Immature natural killer cell (primary cell): ENCODE results near the gene EEIG1. TPM values are rescaled to one million over a fixed set of nuclear protein-coding genes. Genes with fewer than 3 reads are reported as not detected.

Source experiments
- DNase-seq, 3 donors: peaks; one replicate each; pipeline ENCODE4 v3.0.0; 2022; ENCODE audit warnings: mixed read lengths in 1 of 3
- H3K27ac Mint-ChIP-seq, 6 donors: one replicate each; pipeline ENCODE4 v1.8.0; 2020; ENCODE audit warnings: mixed read lengths in 6 of 6, mild to moderate bottlenecking in 5 of 6, inconsistent platforms in 4 of 6, moderate library complexity in 3 of 6
- H3K27me3 Mint-ChIP-seq, 3 donors: one replicate each; pipeline ENCODE4 v1.8.0; 2020 to 2021; ENCODE audit warnings: low read depth in 3 of 3, mild to moderate bottlenecking in 3 of 3, mixed read lengths in 3 of 3, moderate library complexity in 3 of 3, inconsistent platforms in 1 of 3
- H3K36me3 Mint-ChIP-seq, 3 donors: one replicate each; pipeline ENCODE4 v1.8.0; 2020; ENCODE audit warnings: mixed read lengths in 3 of 3, inconsistent platforms in 2 of 3, mild to moderate bottlenecking in 2 of 3
- H3K4me1 Mint-ChIP-seq, 2 donors: one replicate each; pipeline ENCODE4 v1.8.0; 2020; ENCODE audit warnings: inconsistent platforms in 2 of 2, mild to moderate bottlenecking in 2 of 2, mixed read lengths in 2 of 2, moderate library complexity in 1 of 2
- H3K4me3 Mint-ChIP-seq, 5 donors: one replicate each; pipeline ENCODE4 v1.8.0; 2020; ENCODE audit warnings: mild to moderate bottlenecking in 5 of 5, mixed read lengths in 5 of 5, inconsistent platforms in 3 of 5, moderate library complexity in 3 of 5
- H3K9me3 Mint-ChIP-seq, 6 donors: one replicate each; pipeline ENCODE4 v1.8.0; 2020; ENCODE audit warnings: mild to moderate bottlenecking in 6 of 6, mixed read lengths in 6 of 6, inconsistent platforms in 4 of 6, moderate library complexity in 3 of 6
- polyA plus RNA-seq, 3 donors: library from polyadenylated mRNA; unstranded; fragments of 300-500 nt; fragmentation: Illumina TruSeq; gene quantifications; one replicate each; pipeline ENCODE4 v1.2.3, GENCODE V29; 2021

EEIG1 gene
- polyA plus RNA-seq, 3 donors from 2014 or later = 7.6 to 19.6 (median 14.7) TPM

DNA sequence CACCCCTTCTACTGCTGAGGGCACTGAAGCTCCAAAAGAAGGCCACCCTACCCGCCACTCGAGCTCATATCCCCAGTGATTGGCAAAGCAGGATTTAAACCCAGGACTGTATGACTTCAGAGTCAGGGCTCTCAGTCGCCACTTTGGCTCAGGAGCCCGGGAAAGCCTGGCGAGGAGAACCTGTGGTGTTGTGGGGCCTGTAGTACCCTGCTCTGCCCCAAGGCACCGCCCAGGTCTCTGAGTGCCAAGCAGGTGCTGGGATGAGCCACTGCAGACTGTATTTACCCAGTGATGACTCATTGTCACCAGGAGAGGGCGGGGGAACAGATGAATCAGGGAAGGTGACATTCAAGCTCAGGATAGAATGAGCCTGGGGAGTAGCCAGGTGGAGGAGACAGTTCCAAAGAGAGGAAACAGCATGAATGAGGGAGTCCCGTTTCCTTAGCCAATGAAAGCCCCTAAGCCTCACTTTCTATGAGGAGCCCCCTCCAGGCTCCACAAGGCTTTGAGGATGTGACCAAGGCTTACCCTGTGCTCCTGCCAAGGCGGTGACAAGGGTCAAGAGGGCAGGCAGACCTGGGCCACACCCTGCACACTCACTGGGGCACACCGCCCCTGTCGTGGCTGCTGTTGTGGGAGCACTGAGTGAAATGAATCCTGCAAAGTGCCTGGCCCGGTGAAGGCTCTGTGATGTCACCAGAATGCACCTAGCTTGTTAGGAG is 25.3 kb downstream of the EEIG1 start:
- H3K4me1 Mint-ChIP-seq = peaks cover 9 to 10% of the 10 kb centered on the region in 2 donors
- peak overlapping the region in 1 of 6 donors; percentile 29 for H3K27ac Mint-ChIP-seq
- no peak overlapping the region for H3K4me3 Mint-ChIP-seq
- peak in 1 of 3 donors; percentile 39 for DNase-seq
- H3K36me3 Mint-ChIP-seq = peaks cover 0 to 4% (median 0%) of the 10 kb centered on the region in 3 donors
- no peaks in the 10 kb centered on the region for H3K9me3 Mint-ChIP-seq
- no peaks in the 10 kb centered on the region for H3K27me3 Mint-ChIP-seq

DNA sequence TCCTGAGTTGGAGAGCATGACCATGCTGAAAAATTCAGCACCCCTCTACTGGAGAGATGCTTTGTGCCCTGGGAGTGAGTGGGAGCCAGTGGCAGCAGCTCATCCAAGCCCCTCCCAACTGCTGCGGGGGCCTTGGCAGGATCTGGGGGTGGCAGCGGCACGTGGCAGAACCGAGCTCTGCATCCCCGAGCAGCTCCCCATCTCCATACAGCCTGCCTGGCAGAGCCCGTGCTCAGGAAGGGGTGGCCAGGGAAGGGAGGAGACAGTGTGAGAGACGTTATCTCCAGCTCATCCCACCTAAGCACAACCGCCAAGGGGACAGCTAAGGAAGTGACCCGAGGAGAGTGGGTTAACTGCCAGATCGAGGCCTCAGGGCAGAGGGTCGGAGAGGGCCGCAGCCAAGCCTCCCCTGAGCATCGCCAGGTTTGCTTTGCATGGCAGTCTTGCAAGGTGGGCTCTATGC is 25.9 kb downstream of the EEIG1 start:
- Mint-ChIP-seq H3K27me3 (no peaks in the 10 kb centered on the region), H3K9me3 (no peaks in the 10 kb centered on the region), H3K4me1 (peaks cover 6 to 9% of the 10 kb centered on the region in 2 donors), H3K4me3 (no peak overlapping the region), H3K36me3 (peaks cover 0 to 2% (median 0%) of the 10 kb centered on the region in 3 donors), H3K27ac (no peak overlapping the region)
- DNase-seq = no peak

DNA sequence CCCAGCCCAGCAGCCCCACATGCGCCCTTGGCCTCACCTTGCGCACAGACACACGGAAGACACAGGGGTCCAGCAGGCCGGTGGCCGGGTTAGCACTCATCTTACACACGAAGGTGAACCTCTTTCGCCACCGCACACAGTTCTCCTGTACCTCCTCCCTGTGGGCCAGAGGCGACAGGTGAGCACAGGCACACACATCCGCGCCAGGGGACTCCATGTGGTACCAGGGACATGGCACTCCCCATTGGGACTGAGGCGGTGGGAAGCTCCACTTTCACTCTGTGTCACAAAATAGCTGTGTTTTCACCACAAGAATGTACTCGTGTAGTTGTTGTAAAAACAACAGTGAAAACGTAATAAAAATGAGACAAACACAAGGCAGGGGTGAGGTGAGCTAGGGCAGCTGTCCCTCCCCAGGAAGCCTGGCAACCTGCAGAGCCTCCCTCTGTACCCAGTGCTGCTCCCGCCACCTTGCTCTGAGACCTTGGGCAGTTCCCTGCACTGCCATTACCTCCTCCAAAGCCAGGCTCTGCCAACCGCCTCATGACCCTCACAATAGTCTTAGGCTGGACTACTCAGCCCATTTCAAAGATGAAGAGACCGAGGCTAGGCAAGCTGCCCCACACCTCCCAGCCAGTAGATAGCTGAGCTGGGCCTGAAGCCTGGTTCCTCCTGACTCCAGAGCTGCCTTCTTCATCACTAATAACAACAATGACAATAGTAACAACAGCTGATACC is 26.9 kb downstream of the EEIG1 start:
- Mint-ChIP-seq H3K36me3 (no peaks in the 10 kb centered on the region), H3K27me3 (no peaks in the 10 kb centered on the region), H3K27ac (no peak overlapping the region), H3K9me3 (no peaks in the 10 kb centered on the region), H3K4me3 (no peak overlapping the region), H3K4me1 (peaks cover 4 to 9% of the 10 kb centered on the region in 2 donors)
- no peak for DNase-seq

DNA sequence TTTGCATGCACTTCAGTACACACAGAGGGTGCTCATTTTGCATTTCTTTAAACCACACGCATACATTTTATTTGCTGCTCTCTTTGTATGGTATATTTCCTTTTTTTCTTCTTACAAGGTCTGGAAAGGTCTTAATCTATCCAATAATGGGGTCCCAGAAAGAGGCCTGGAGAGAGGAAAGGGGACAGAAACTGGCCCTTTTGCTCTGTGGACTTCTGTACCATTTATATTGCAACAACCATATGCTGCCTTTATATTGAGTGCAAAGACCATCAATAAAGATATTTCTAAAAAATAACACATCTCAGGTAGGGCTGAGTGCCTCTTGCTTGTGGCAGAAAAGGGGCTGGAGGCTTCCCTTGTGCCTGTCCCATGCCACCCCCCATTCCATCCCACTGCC is 27.6 kb downstream of the EEIG1 start:
- DNase-seq = no peak
- Mint-ChIP-seq H3K4me3 (no peak overlapping the region), H3K27ac (no peak overlapping the region), H3K36me3 (no peaks in the 10 kb centered on the region), H3K27me3 (no peaks in the 10 kb centered on the region), H3K9me3 (no peaks in the 10 kb centered on the region), H3K4me1 (peaks cover 6 to 9% of the 10 kb centered on the region in 2 donors)

DNA sequence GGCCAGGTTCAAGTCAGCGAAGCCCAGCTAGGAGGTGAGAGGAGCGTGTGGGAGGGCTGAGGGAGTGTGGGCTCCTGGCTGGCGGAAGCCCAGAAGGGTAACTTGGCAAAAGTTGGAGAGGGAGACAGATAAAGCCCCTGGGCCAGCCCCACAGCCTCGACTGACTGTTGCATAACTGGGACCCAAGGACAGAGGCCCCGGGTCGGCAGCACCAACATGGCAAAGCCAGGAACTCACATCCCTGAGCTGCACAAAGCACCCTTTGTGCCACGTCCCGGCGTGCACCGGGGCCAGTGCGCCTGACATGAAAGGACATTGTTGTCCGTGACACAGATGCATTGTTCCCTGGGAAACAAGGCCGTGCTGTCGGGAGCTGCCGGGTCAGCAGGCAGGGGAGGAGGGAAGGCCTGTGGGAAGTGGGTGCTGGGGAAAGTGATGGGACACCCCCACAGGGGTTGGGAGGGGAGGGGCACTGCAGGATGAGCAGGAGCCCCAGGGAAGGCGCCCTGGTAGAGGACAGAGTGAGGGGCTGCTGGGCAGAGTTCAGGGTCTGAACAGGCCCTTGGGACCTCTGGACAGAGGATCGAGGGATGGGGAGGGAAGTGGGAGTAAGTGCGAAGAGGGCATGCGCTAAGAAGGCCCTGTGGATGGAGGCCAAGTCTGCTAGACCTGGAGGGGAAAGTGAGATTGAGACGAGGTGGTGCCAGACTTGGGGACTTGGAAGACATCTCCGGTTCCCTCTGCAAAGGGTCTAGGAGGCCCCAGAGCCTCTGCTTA is 30.1 kb downstream of the EEIG1 start:
- H3K4me1 Mint-ChIP-seq = peaks cover 5 to 6% of the 10 kb centered on the region in 2 donors

DNA sequence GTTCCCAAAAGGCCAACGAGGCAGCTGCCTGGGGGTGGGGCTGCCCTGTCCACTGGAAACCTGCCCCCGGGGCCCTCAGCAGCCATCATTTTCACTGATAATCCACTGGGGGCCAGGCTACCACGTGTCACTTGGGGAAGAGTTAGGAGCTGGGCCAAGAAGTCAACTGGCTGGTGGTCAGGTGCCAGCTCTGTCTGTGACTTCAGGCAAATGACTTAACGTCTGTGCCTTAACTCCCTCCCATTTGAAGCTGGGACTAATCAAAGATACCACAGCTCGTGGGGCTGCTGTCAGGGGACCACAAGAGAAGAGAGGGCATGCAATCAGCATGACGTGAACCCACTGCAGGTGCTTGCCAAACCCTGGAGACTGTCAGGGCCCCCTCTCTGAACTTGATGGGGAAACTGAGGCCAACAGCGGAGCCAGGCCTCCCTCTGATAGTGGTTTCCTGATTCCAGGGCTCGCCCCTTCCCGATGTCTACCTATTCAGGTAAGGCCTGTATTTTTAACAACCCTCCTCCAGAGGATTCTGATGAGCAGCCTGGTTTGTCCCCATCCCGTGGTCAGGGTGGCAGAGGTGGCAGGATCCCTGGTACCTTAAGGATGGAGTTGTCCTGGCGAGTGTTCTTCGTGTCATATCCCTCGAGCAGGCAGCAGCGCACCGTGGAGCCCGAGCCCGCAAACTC is 30.8 kb downstream of the EEIG1 start:
- Mint-ChIP-seq H3K4me1 (peaks cover 0 to 2% of the 10 kb centered on the region in 2 donors), H3K36me3 (peaks cover 0 to under 1% (median 0%) of the 10 kb centered on the region in 3 donors), H3K27ac (no peak overlapping the region), H3K9me3 (no peaks in the 10 kb centered on the region), H3K4me3 (no peak overlapping the region), H3K27me3 (no peaks in the 10 kb centered on the region)
- no peak for DNase-seq

More for the DNA sequence above, 30.1 kb downstream of the EEIG1 start:
- no peaks in the 10 kb centered on the region for H3K27me3 Mint-ChIP-seq
- no peak overlapping the region for H3K4me3 Mint-ChIP-seq
- DNase-seq = no peak
- H3K9me3 Mint-ChIP-seq = no peaks in the 10 kb centered on the region
- no peaks in the 10 kb centered on the region for H3K36me3 Mint-ChIP-seq
- no peak overlapping the region for H3K27ac Mint-ChIP-seq

DNA sequence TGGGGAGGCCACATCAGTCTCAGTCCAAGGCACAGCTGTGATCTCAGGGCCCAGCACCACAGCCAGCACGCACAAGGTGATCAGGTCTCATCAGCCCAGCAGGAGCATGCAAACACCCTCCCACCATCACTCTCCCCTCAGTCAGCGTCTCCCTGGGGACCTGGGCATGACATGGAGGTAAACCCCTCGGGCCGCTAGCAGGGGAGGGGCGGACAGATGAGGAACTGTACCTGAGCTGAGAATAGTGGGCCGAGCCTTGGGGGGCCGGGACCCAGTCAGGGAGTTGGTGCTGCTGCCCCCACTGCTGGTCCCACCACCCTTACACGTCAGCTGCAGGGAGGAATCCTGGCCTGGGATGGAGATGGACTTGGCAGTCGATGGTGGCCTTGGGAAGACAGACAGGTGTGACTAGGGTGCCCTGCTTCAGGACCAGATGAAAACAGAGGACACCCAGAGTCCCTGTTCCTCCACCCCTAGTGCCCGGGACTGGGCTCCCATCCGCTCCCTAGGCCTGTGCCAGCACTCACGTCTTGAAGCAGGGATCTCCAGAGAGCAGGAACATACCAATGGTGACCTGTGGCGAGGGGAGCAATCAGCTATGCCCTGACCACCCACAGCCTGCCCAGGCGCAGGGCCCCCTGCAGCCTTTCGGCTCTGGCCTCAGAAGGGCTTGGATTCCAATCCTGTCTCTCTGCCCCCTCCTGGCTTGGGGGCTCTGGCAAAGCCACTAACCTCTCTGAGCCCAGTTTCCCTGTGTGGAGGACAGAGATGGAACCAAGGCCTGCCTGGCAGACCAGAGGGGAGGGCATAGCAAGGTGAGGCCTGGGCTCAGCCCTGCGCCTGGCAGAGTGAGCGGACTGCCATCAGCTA is 32.7 kb downstream of the EEIG1 start:
- Mint-ChIP-seq H3K36me3 (peaks cover 0 to 4% (median 0%) of the 10 kb centered on the region in 3 donors), H3K27me3 (no peaks in the 10 kb centered on the region), H3K27ac (peak overlapping the region in 2 of 6 donors; percentile 7 to 40), H3K9me3 (no peaks in the 10 kb centered on the region), H3K4me1 (peaks cover under 1 to 8% of the 10 kb centered on the region in 2 donors), H3K4me3 (no peak overlapping the region)
- no peak for DNase-seq

DNA sequence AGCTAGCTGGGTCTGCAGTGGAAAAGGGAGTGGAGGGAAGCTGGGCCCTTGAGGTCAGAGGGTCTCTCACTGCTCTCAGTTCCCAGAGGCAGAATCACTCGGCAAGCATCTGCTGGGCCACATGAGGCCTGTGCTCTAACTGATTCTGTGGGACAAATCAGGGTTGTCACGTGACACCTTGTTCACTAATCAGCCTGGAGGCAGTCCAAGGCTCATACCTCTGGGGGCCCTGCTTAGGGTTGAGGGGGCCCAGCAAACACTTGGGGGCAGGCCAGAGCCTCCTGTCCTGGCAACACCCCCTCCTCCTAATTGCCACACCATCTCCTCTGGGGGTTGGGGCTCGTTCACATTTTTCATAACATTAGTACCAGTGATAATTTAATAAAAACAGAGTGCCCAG is 34.1 kb downstream of the EEIG1 start:
- DNase-seq = no peak
- Mint-ChIP-seq H3K27me3 (peaks cover 0 to 1% (median 0%) of the 10 kb centered on the region in 3 donors), H3K9me3 (no peaks in the 10 kb centered on the region), H3K36me3 (peaks cover 0 to 8% (median 3%) of the 10 kb centered on the region in 3 donors), H3K4me3 (no peak overlapping the region), H3K27ac (no peak overlapping the region), H3K4me1 (peaks cover 6 to 8% of the 10 kb centered on the region in 2 donors)

DNA sequence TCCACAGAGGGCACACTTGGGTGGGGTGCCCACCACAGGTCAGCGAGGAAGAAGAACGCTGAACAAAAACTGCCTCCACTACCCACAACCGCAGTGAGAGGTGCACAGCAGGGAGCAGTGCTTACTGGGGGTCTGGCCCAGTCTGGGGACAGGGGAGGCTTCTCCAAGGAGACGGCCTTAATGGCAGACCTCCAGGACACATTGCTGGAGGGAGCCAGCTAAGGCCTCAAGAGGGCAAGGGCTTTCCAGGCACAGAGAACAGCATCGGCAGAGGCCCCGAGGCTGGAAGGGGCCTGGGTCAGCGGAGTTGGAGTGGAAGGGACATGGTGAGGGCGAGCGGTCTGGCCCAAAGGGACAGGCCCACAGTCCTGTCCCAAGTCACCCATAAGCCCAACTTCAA is 34.8 kb downstream of the EEIG1 start:
- no peak overlapping the region for H3K27ac Mint-ChIP-seq
- peaks cover 6 to 8% of the 10 kb centered on the region in 2 donors for H3K4me1 Mint-ChIP-seq
- no peaks in the 10 kb centered on the region for H3K9me3 Mint-ChIP-seq
- H3K36me3 Mint-ChIP-seq = peaks cover 0 to 8% (median 3%) of the 10 kb centered on the region in 3 donors
- H3K27me3 Mint-ChIP-seq = peaks cover 0 to 3% (median 0%) of the 10 kb centered on the region in 3 donors
- H3K4me3 Mint-ChIP-seq = no peak overlapping the region
- DNase-seq = no peak

DNA sequence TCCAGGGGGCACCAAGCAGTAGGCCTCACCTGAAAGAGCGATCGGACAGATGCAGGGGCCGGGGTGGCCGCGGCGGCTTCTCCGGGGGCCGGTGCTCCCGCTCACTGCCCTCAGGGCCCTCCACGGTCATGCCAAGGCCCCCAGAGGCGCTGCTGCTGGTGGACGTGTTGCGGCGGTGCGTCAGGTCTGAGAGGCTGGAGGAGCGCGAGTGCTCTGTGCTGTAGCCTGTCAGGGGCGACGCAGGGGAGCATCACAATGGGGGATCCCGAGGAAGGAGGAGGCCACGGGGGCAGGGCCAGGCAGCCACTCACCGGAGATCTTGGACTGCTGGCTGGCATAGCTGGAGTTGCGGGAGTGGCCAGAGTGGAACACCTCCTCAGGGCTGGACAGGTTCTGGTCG is 35.5 kb downstream of the EEIG1 start:
- H3K4me1 Mint-ChIP-seq = peaks cover 6 to 8% of the 10 kb centered on the region in 2 donors
- no peak overlapping the region for H3K27ac Mint-ChIP-seq
- H3K36me3 Mint-ChIP-seq = peaks cover 0 to 13% (median 3%) of the 10 kb centered on the region in 3 donors
- no peak overlapping the region for H3K4me3 Mint-ChIP-seq
- H3K27me3 Mint-ChIP-seq = peaks cover 0 to 3% (median 2%) of the 10 kb centered on the region in 3 donors
- no peak for DNase-seq
- no peaks in the 10 kb centered on the region for H3K9me3 Mint-ChIP-seq

DNA sequence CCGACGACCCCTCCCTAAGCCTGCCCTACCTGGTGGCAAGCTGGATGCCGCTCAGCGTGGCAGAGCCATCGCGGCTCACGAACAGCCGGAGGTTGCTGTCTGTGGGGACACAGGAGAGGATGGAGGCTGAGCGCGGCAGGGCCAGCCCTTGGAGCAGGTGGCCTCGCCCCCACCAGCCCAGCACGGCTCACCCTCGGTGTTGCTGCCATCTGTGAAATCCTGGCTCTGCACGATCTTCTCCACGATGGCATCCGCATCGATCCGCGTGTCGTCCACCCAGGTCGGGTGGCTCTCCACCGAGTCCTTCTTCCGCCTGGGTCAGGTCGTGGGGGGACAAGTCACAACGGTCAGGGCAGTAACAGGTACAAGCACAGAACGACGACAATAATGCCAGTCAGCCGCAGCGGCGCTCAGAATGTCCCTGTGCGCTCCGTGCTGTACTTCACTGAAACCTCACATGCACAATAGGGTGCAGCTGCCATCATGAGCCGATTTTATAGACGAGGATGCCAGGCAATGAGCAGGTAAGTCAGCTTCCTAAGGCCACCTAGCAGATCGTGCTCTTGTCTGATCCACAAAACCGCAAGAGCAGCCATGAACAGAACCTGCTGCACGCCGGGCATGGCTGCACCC is 36.1 kb downstream of the EEIG1 start:
- peaks cover 0 to 3% (median 2%) of the 10 kb centered on the region in 3 donors for H3K27me3 Mint-ChIP-seq
- no peaks in the 10 kb centered on the region for H3K9me3 Mint-ChIP-seq
- no peak for DNase-seq
- peaks cover 0 to 14% (median 3%) of the 10 kb centered on the region in 3 donors for H3K36me3 Mint-ChIP-seq
- no peak overlapping the region for H3K4me3 Mint-ChIP-seq
- no peak overlapping the region for H3K27ac Mint-ChIP-seq
- peaks cover 6 to 8% of the 10 kb centered on the region in 2 donors for H3K4me1 Mint-ChIP-seq

DNA sequence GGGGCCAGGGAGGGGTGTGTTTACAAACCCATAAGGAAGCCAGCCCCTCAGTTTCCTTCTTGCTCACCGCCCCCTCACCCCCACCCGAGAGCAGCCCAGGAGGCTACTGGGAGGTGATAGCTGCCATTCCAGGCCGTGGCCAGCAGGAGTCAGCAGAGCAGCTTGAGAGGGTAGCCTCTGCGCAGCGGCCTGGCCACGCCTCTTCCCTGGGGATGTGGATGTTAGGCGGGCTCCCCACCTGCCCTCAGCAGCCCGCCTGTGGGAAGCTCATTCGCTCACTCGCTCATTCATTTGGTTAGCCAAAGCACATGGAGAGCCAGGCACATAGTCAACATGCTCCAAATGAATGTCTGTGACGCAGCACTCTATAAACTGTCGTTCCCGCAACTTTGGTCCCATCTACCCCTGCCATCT is 37.1 kb downstream of the EEIG1 start:
- H3K4me3 Mint-ChIP-seq = no peak overlapping the region
- no peaks in the 10 kb centered on the region for H3K9me3 Mint-ChIP-seq
- peak; percentile 60 to 66 (median 66) for DNase-seq
- H3K27me3 Mint-ChIP-seq = peaks cover 0 to 3% (median 2%) of the 10 kb centered on the region in 3 donors
- H3K36me3 Mint-ChIP-seq = peaks cover 0 to 14% (median 3%) of the 10 kb centered on the region in 3 donors
- peaks cover 6 to 7% of the 10 kb centered on the region in 2 donors for H3K4me1 Mint-ChIP-seq
- no peak overlapping the region for H3K27ac Mint-ChIP-seq
